IPS-NIHi7 (cell line): ENCODE data around the gene ISL2.
A peak's percentile ranks its signal among the peaks of the same experiment; 100 is the strongest.

Source experiments
- DNase-seq: peaks from one replicate; pipeline ENCODE4 v3.0.0; 2012; ENCODE audit warnings: mixed read lengths; ENCODE audit errors: extremely low spot score

The ISL2 gene

GRCh38 chr15:76327191-76328105 is 9.1 kb upstream of the ISL2 start:
- DNase-seq, result no peak

- no peak for DNase-seq
Measured at GRCh38 chr15:76328106-76328696, 8.4 kb upstream of the ISL2 start.

DNA sequence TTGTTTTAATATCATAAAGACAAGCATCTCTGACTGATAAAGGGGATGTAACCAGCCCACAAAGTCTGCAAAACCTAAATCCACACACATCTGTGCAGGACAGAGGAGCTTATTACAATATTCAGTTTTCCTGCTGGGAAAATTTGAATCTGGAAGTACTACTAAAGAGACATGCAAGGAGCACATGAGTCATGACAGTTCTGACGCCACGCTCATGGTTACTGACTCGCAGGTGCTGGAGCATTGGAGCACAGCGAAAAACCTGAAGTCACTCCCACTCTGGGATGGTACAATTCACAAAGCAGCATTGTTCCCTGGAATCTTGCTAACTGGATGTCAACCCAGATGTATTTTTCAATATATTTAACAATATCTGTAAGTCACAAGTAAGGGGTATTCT is 7.6 kb upstream of the ISL2 start:
- DNase-seq, result no peak

- DNase-seq, result peak; percentile 82
Measured at GRCh38 chr15:76330080-76330680, 6.4 kb upstream of the ISL2 start.

- DNase-seq, result no peak
Measured at GRCh38 chr15:76332796-76333195, 3.8 kb upstream of the ISL2 start.

- no peak for DNase-seq
Measured at GRCh38 chr15:76333309-76333708, 3.3 kb upstream of the ISL2 start.

DNA sequence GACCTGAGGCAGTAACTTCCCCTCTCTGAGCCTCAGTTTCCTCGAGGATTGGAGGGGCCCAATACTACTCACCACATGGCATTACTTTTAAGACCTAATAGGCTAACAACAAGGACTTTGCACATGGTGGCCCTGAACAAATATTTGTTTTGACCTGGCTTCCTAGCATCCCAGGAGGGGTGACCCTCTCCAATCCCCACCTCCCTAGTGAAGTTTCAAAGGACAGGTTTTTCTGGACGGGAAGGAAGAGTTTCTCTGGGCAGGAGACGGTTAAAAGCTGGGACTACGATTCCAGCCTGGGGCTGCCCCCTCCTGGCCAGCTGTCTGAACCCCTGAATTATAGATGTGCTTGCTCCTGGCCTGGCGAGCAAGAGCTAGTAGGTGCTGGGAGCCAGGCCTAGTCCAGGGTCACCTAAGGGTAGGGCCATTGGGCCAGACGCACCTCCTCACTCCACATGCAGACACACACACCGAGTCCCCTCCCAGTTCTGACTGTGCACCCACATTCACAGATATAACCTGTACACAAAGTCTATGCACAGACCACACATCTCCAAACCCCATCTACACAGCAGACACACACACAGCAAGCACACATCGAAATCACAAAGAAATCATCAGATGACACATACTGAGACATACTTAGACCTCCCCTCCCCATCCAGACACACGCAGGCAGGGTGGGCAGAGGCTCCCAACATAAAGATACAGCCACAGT is 2.7 kb upstream of the ISL2 start:
- peak; percentile 66 for DNase-seq

- no peak for DNase-seq
Measured at GRCh38 chr15:76334438-76335306, 1.9 kb upstream of the ISL2 start.

DNA sequence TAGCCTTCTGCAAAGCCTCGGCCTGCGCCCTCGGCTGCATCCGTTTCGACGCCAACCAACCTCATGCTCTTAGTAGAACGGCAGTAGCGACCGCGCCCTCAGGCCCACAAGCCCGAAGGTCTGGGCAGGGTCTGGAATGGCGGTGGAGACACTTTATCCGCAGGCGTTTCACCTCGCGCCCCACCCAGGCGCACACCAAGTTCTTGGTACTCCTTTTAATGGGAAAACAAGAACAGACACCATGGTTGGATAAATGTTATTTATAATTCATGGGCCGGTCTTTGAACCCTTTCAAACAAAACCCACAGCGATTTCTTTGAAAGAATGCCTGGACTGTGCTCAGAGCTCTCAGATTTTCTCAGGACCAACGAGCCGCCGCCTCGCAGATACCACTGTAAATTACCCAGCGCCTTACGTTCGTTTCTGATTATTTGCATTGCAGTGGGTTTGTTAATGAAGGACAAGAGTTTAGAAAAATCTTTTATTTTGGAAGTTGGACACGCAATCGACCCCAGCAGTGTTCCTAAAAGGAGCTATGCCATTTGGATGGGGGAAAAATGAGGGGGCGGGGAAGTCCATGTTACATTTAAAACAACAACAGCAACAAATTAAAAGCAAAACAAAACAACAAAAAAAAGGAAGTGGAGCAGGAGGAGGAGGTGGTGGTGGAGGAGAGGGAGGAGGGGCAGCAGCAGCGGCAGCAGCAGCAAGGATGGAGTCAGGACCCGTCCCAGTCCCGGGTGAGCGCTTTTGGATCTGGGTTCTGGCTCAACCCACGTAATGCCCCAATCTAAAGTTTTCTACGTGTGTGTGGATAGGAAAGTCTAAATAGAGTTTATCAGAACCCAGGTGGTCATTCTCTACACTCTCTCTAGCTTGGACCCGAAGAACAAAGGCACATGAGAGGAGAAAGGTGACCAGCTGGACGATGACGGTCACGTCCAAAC is 993 bp upstream of the ISL2 start:
- peak; percentile 35 for DNase-seq

DNA sequence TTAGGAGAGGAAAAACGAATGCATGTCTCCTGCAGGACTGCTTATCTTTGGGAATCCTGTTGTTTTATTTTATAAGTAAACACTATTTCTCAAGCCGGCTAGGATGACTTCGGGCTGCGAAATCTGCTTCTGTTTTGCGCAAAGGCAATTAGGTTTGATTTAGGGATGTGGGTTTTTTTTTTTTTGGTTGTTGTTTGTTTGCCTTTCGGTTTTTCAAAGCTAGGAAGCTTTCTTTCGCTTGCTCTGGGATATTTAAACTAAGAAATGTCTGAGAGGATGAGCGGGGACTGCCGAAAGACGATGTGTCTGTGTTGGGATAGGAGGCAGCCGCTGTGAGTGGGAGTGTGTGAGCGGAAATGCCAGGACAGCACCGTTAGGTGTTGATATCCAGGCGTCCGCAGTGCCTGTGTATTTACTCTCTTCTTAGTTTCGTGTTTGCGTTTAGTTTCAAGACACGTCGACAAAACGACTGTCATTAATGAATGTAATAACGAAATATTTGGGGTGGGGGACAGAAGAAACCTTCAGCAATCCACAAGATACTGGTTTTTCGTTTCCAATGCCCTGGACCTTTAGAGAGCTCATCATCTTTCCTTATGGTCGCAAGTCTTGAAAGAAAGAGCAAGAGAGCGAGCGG is 604 bp downstream of the ISL2 start:
- DNase-seq, result no peak

DNA sequence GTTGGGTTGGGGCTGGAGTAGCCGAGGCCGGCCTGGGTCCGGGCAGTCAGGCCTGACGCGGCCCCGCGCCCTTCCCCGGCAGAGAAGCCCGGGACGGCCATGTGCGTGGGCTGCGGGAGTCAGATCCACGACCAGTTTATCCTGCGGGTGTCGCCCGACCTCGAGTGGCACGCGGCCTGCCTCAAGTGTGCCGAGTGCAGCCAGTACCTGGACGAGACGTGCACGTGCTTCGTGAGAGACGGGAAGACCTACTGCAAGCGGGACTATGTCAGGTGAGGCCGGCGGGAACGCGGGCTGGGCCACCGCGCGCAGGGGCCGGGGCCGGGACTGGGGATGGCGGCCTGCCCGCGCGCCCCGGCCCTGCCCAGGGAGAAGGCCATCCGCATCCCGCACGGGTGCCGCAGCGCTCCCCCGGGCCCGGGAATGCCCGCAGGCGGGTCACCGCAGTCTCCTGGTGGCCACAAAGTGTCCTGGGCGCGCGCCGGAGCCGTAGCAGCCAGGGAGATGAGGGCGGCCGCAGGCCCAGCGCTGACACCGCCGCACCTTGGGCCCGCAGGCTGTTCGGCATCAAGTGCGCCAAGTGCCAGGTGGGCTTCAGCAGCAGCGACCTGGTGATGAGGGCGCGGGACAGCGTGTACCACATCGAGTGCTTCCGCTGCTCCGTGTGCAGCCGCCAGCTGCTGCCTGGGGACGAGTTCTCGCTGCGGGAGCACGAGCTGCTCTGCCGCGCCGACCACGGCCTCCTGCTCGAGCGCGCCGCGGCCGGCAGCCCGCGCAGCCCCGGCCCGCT is 1.3 kb downstream of the ISL2 start:
- no peak for DNase-seq

GRCh38 chr15:76338486-76339304 is 2.1 kb downstream of the ISL2 start:
- DNase-seq, result no peak

DNA sequence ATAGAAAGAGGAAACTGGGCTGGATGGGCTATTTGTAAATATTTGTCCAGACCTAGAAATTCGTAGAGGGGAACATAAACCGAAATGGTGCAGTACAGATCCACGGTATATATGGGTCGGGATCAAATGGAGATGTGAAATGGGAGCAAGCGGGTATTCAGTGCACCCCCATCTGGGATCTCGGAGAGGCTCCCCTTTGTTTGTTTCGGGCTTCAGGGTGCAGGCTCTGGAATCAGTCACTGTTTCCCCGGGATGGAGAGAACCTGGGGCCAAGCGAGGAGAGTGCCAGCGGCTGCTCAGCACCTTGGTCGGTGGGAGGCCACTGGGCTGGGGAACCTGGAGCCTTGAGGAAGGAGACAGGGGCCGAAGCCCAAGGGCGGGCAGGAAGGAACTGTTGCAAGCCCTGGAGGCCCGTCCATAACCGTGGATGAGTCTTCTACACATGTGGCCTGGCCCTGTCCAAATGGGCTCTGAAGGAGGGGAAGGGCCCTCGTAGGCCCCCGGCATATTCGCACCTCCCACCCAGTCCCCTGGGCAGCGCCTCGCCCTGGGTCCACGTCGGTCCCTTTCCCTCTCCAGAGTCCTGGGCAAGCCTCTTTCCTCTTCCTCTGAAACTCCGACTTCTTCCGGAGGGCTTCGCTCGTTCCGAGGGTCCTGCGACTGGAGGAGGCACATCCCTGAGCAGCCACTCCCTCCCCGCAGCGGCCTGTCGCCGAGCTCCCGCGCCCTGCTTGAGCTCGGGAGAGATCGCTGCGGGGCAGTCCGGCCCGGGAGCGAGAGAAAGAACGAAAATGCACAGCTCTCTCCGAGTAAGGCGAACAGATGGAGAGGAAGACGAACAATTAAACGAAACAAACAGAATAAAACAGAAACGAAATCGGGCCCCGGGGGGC is 3.0 kb downstream of the ISL2 start:
- no peak for DNase-seq

DNA sequence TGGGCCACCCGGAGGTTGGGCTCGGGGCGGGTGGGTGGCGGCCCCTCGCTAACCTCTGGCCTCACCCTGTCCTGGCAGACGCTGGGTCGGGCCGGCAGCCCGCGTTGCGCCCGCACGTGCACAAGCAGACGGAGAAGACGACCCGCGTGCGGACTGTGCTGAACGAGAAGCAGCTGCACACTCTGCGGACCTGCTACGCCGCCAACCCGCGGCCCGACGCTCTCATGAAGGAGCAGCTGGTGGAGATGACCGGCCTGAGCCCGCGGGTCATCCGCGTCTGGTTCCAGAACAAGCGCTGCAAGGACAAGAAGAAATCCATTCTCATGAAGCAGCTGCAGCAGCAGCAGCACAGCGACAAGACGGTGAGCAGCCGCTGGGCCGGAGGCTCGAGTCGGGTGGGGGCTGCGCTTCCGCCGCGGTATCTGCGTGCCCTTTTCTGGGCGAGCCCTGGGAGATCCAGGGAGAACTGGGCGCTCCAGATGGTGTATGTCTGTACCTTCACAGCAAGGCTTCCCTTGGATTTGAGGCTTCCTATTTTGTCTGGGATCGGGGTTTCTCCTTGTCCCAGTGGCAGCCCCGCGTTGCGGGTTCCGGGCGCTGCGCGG is 3.7 kb downstream of the ISL2 start:
- no peak for DNase-seq

DNA sequence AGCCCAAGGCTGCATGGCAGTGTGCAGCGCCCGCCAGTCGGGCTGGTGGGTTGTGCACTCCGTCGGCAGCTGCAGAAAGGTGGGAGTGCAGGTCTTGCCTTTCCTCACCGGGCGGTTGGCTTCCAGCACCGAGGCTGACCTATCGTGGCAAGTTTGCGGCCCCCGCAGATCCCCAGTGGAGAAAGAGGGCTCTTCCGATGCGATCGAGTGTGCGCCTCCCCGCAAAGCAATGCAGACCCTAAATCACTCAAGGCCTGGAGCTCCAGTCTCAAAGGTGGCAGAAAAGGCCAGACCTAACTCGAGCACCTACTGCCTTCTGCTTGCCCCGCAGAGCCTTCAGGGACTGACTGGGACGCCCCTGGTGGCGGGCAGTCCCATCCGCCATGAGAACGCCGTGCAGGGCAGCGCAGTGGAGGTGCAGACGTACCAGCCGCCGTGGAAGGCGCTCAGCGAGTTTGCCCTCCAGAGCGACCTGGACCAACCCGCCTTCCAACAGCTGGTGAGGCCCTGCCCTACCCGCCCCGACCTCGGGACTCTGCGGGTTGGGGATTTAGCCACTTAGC is 4.3 kb downstream of the ISL2 start:
- peak; percentile 53 for DNase-seq
